Measurements from ENCODE around the gene FILIP1L. TPM values are rescaled to one million over a fixed set of nuclear protein-coding genes. Genes with fewer than 3 reads are reported as not detected.

Gene FILIP1L
- total RNA-seq, 1 experiment from 2014 or later: 0.07 TPM

GRCh38 chr3:100123112-100123511 is 8.8 kb upstream of the FILIP1L start:
- Histone ChIP-seq H2BK120ac (ENCODE audit: low read depth, low read length, poor library complexity, severe bottlenecking) (no peak overlapping the region), H3K14ac (ENCODE audit: insufficient read depth, low read length) (no peak overlapping the region), H2BK12ac (ENCODE audit: insufficient read length, low read depth, low read length) (no peak overlapping the region), H3K27ac (ENCODE audit: insufficient read length, low read depth, low read length) (no peak overlapping the region), H4K8ac (replicated peaks; ENCODE audit: insufficient read length, low read depth, low read length) (no peak overlapping the region), H3K9me3 (ENCODE audit: control insufficient read depth, low read depth, low read length) (no peaks in the 10 kb centered on the region), H3K56ac (ENCODE audit: insufficient read length, low read depth, low read length) (no peak overlapping the region), H3T11ph (ENCODE audit: low read length) (no peak overlapping the region), H2BK5ac (ENCODE audit: insufficient read length, low read length) (no peak overlapping the region), H3K4me2 (ENCODE audit: insufficient read depth, insufficient read length, low read length) (no peak overlapping the region), H3K18ac (ENCODE audit: insufficient read length, low read depth, low read length) (no peak overlapping the region), H4K5ac (ENCODE audit: insufficient read length, low read depth, low read length) (no peak overlapping the region), H3K9ac (ENCODE audit: extremely low read depth, insufficient read length, low read length) (no peak overlapping the region), H3K23ac (ENCODE audit: insufficient read length, low read depth, low read length) (no peak overlapping the region), H2BK15ac (ENCODE audit: low read depth, low read length) (no peak overlapping the region), H2BK20ac (ENCODE audit: low read depth, low read length, poor library complexity, severe bottlenecking) (no peak overlapping the region), H4K91ac (ENCODE audit: insufficient read length, low read depth, low read length) (no peak overlapping the region), H3K23me2 (ENCODE audit: insufficient read length, low read depth, low read length, poor library complexity, severe bottlenecking) (no peaks in the 10 kb centered on the region), H3K4ac (ENCODE audit: low read depth, low read length) (no peak overlapping the region), H3K79me1 (ENCODE audit: insufficient read depth, low read depth, low read length, poor library complexity, severe bottlenecking) (no peaks in the 10 kb centered on the region), H2AK5ac (ENCODE audit: insufficient read length, low read length) (no peak overlapping the region), H3K79me2 (ENCODE audit: insufficient read depth, low read length) (no peaks in the 10 kb centered on the region), H3K27me3 (ENCODE audit: insufficient read depth, low read length) (no peaks in the 10 kb centered on the region), H4K20me1 (ENCODE audit: control insufficient read depth, insufficient read depth, insufficient read length) (no peaks in the 10 kb centered on the region), H2AFZ (ENCODE audit: low read length) (no peak overlapping the region), H3K4me1 (ENCODE audit: insufficient read depth, low read length) (peaks cover 4% of the 10 kb centered on the region; the same call in 1 of the 2 replicates)
- no peak overlapping the region for H3K4me3 Mint-ChIP-seq
- H3K4me1 Mint-ChIP-seq: peaks cover 16 to 18% of the 10 kb centered on the region in 2 experiments
- DNase-seq: no peak
- H3K9me3 Mint-ChIP-seq: no peaks in the 10 kb centered on the region
- TF ChIP-seq, protein P1, sequence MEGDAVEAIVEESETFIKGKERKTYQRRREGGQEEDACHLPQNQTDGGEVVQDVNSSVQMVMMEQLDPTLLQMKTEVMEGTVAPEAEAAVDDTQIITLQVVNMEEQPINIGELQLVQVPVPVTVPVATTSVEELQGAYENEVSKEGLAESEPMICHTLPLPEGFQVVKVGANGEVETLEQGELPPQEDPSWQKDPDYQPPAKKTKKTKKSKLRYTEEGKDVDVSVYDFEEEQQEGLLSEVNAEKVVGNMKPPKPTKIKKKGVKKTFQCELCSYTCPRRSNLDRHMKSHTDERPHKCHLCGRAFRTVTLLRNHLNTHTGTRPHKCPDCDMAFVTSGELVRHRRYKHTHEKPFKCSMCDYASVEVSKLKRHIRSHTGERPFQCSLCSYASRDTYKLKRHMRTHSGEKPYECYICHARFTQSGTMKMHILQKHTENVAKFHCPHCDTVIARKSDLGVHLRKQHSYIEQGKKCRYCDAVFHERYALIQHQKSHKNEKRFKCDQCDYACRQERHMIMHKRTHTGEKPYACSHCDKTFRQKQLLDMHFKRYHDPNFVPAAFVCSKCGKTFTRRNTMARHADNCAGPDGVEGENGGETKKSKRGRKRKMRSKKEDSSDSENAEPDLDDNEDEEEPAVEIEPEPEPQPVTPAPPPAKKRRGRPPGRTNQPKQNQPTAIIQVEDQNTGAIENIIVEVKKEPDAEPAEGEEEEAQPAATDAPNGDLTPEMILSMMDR (conservative IDR thresholded peaks at IDR 0.05): no peak
- no peaks in the 10 kb centered on the region for H3K36me3 Mint-ChIP-seq (ENCODE audit: insufficient read depth in 1 of 3, low read depth in 3 of 3)
- no CpG with 5 or more reads among the region's 4 CpGs for WGBS (ENCODE audit: extremely low coverage, insufficient read length, low lambda C conversion rate)
- no peaks in the 10 kb centered on the region for H3K27me3 Mint-ChIP-seq (ENCODE audit: low read depth)
- peak overlapping the region in 2 of 3 experiments; percentile 1 to 25; a peak in 1 of 7 replicates for H3K27ac Mint-ChIP-seq
